GM21576 (cell line): Measurements from ENCODE around the gene EPHB6.

Experiments
- ATAC-seq: cut with Tn5 transposase; IDR thresholded peaks from one replicate; pipeline ENCODE4 v1.9.1; 2021; ENCODE audit warnings: mild to moderate bottlenecking, moderate library complexity; ENCODE audit not compliant: unreplicated experiment

EPHB6 gene

DNA sequence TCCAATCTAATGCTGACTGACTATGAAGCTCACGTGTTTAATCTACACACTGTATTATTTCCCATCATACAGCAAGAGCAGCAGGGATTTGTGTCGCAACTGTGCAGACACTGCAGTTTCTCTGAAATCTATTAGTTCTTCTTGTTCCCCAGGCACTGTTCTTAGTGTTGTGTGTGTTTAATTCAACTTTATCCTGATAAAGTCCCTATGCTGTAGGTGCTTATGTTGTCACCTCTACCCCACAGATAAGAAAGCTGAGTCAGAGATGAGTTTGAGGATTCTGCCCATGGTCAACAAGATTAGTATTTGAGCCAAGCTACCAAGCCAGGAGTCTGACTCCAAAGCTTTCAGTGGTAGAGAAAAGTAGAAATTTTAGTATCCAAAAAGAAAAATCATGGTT lies 22.5 kb upstream of the EPHB6 start:
- no peak for ATAC-seq

DNA sequence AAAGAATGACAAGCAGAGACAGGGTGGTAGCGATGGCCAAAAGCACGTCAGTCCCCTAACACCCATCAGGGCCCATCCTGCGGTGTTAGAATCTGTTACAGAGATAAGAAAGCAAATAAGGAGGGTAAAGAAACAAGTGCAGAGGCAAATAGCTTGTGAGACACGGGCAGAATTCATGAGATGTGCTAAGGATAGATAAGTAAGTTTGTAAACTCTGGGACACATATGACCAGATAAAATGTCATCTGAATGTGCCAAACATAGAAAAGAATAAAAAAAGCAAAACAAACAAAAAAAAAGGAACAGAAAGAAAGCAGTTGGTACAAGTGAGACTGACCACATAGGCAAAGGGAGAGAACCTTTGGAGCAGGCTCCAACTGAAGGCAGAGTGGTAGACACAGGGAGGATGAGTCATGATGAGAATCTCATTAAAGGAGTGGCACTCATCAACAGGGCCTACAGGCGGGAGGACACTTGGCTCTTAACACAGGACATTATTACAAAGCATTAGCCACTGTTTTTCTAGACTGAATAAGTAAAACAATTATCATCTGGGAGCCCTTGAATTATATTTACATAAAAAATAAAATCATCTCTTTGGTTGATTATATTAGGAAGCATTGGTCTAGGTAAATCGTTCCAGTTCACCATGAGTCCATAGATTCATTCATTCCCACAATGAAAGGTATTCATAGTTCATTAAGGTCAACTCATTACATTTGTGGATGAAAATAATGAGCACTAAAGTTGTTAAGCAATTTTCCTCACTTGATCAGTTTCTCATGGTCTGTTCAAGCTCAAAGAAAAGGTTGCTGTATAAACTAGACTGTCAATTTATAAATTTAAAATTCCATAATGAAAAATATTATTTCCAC lies 21.5 kb upstream of the EPHB6 start:
- peak; percentile 88 for ATAC-seq

DNA sequence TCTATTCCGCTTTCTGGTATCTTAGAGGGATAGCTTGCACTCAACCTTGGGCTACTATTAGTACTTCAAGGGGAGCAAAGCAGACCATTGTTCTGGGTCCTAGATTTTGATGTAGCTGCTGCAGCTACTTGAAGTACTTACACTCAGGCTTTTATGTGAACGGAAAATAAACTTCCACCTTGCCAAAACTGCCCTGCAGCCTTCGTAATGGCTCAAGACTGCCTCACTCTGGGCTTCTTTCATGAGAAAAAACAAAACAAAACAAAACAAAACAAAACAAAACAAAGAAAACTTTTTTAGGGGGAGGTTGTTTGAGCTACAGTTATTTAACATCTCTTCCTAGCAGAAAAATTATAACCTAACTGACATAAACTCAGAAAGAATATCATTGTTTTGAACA lies 19.4 kb upstream of the EPHB6 start:
- ATAC-seq = no peak

DNA sequence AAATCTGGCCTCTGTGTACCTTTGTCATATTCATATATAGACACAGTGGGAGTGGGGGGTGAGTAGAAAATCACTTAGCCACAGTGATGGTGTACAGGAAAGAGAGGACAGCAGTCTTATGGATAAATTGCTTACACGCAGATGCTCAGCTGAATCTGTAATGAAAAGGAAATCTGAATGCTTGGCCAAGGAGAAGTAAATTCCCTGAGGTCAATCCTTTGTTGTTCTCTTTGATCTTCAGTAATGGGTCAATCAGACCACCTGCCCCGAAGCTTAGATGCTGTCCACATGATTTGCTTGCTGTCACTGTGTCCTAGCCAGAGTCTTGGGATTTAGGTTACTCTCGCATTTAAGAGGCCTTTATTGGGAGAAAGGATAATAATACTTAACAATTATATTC lies 18.4 kb upstream of the EPHB6 start:
- no peak for ATAC-seq

DNA sequence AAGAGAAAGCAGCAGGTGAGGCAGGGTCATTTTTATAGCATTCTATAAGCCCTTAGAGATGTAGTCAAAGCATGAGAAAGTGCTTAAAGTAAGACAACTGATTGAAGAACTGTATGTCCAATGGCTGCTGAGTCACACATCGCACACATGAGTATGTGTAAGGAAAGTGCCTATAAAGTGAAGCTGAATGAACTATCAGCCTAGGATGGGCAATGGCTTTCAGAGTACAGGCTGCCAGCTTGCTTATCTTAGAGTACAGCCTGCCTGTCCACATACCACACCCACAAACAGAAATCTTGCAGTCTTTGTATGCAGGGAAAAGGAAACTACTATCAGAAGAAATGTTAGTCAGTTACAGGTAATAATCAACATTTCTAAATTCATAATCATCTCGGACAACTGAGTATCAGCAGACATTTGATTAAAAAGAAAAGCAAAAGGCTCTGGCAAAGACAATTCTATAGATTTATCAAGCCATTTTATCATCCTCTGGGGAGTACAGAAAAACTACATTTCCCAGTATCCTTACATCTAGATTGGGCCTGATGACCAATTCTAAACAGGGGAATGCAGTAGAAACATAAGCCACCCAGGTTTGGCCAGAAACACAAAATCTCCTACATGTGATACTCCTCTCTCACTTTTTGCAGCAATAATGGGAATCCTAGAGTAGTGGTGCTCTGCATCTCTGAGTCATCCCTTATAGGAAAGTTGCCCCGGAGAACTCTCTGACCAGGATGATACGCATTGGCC lies 16.2 kb upstream of the EPHB6 start:
- ATAC-seq = no peak

DNA sequence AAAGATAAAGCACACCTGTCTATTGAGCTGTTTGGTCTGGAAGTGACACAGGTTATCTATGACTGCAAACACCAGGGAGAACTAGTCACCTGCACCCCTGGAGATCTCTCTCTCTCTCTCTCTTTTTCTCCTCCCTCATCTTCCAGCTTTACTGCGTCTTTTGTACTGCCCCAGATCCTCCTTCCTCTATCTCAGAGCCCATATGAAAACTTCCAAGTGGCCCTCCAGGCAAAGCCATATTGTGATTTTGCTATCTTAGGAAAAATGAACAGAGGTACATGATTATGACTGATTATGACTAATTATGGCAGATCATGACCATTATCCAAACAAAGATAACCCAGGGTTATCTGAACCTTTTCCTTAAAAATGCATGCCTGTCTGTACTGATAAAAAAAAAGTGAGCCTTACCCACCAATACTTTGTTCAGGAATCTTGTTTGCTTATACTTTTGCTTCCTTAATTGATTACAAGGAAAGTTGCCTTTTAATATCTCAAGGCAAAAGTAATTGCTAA lies 12.6 kb upstream of the EPHB6 start:
- no peak for ATAC-seq

DNA sequence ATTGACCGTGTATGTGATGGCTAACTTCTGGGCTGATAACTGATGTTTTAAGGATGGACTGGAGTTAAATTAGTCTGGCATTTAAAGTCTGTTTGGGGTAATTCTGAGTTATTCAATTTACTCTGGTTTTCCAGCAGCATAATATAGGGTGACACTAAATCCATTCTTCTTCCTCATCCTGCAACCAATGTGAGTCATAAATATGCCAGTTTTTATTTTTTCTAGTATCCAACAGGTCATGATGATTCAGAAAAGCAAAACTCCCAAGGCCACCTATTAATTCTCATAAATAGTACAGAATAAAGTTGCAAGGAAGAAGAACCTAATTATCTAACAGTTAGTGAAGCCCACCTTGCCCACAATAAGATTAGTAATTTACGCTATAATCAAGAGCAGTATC lies 7.5 kb upstream of the EPHB6 start:
- no peak for ATAC-seq

DNA sequence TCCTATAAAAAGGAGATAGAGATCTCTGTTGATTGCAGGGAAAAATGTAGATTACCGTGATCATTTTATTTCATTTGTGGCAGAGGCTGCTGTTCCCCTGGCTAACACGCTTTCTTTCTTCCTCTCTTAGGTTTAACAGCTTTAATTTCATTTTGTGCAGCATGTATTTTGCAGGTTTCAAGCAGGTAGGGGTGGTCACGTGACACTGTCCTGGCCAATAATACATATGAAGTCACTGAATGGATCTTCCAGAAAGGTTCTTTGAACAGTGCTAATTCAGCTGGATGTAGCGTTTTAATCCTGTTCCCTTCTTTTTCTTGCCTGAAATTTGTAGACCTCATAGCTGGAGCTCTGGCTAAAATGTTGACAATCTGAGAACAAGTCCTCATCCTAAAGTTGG lies 3.6 kb upstream of the EPHB6 start:
- ATAC-seq = no peak

DNA sequence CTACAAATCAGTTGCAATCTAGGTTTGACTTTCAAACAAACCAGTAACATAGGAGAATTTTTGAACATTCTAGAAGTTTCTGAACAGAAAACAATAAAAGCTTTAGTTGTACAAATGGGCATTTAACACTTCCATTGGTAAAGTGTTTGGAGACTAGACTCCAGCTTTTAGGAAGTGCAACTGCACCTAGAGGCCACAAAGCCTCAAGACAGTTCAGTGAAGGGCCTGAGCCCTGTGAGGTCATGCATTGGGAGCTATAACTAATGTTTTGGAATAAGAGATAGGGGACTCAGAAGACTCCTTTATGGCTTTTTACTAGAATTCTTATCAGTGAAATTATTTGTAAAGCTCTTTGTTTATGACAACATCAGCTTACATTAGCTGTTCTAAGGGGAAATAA lies 3.0 kb upstream of the EPHB6 start:
- no peak for ATAC-seq

DNA sequence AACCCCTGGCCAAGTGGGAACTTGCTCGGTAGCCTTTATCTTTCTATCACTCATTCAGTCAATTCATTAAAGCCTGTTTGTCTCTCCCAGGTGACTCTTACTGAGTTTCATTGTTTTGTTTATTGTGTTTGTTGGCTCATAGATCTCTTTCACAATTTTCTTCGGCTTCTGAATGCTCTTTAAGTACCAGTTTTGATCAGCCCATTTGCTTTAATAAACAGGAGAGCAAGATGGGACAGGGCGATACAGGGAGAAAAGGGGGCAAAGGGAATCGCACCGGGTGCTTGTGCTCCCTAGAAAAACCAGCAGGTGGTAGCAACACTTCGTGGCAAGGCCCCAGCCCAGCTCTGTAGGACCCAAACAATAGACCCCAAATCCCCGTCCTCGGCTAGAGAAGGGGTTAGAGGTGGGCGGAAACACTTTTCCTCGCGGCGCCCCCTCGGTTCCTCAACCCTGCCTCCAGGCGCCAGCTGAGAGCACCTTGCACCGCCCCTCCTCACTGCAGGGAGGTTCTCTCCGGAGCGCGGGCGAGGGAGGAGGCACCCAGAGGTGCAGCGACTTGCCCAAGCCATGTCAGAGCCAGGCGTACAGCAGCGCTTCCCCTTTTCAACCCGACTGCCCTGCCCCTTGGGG lies 1.0 kb upstream of the EPHB6 start:
- ATAC-seq = peak; percentile 85

DNA sequence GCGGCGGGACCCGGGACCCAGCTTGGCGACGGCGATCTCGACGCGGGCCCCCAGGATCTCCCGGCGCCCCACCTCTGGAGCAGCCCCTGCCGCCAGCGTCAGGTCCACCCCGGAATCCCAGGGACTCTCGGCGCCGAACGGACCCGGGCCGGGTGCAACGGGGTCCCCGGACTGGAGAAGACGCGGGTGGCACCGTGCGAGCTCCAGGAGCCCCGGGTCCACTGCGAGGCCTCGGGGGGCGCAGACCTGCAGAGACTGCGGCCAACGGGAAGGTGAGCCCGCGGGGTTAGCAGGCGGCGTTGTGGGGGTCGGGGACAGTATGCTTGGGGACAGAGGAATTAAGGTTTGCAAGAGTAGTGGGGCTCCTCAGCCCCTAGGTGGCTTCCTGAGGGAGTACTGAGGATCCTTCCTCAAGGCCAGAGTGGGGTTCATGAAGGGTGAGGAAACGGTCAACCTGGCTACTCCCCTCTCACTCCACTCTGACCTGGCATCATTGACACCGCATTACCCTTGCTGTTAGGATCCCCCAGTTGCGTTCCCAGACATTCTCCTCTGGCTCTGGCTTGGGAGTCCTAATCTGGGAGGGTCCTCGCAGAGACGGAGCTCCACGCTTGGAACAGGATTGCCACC lies 353 bp downstream of the EPHB6 start:
- no peak for ATAC-seq

DNA sequence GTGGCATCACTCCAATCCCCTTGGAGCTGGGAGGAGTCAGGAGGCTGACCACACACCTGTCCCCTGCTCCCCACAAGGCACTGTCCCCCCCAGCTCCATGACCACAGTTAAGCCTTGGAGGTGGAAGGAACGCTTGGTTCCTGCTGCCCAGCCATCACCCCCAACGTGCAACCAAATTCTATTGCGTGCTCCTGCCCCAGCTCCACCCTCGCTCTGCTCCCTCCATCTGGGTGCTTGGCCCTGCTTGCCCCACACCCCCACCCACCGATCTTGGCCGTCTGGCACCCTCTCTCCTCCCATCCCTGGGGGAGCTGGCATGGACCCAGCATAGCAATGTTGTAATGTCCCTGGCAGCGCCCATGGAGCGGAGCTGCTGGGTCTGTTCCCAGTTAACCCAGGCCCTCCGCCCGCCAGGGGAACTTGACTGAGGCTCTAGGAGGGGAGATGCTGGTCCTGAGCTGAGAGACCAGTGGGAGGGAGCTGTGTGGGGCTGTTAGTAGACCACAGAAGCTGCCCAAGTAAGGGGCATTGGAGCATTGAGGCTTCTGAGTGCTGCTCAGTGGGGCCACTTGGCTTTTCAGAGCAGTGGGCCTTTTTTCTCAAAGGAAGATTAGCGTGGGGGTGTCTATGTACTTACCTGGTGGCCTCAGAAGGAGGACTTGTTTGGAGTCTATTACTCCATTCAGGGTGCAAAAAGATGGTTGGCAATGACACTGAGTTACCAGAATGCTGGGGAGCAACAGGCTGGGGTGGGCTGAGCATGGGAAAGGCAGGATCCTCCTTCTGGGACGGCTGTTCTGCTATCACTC lies 1.1 kb downstream of the EPHB6 start:
- no peak for ATAC-seq

DNA sequence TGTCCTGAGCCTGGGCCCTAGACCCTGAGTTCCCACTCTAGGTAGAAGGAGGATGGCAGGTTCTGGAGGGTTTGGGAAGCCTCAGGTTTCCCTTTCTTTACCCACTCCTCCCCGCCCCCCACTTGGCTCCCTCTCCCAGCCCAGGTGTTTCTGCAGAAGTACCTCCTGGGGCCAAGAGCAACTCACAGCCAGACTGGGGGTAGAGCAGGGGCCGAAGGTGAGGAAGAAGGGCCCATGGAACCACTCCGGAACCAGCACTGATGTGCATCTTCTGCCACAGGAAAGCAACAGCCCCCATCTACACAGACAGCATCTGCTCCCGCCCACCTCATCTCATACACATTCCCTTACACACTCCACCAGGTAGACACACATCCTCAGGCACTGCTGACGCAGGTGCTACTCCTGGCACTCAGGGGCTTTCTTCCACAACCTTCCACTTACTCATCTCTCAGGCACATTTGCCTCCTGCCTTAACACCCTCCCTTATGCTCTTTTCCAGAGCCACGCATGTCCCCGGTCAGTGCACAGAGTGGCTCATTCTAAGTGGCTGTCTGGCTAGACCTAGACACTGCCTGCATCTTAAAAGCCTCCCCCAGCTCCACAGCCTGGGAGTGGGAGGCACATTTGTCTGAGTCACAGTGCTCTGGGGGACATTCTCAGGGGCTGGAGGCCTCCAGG lies 1.8 kb downstream of the EPHB6 start:
- no peak for ATAC-seq

DNA sequence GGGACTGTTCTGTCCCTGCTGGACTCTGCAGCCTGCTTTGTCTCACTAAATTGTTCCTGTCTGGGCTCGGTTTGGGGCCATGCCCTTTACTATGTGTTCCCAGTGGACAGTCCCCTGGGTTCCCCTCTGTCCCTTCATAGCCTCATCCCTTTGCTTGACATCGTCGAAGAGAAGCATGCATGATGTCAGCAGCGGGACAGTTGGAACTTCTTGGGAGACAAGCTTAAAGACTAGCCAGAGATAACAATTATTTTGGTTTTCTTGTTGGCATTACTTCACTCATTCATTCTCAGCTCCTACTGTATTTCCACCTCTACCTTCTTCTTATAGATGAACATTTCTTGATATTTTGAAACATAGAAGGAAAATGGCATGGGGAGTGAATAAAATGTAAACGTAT lies 2.7 kb downstream of the EPHB6 start:
- ATAC-seq = no peak

DNA sequence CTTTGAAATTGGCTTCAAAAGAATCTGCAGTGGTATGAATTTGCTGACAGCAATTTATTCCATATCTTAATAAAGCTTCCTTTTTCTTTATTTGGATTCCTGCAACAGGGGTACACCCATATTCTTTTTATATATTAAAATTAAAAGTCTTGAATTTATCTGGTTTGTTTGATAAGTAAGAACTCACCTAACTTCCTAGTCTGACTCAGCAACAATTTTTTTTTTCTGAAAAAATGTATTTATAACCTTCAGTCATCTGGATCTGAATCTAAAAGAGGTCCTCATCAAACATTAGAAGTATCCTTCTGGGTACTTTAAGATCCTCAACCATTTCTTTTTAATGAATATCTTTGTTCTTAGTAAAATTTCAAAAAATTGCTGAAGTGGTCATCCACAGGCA lies 4.5 kb downstream of the EPHB6 start:
- no peak for ATAC-seq

DNA sequence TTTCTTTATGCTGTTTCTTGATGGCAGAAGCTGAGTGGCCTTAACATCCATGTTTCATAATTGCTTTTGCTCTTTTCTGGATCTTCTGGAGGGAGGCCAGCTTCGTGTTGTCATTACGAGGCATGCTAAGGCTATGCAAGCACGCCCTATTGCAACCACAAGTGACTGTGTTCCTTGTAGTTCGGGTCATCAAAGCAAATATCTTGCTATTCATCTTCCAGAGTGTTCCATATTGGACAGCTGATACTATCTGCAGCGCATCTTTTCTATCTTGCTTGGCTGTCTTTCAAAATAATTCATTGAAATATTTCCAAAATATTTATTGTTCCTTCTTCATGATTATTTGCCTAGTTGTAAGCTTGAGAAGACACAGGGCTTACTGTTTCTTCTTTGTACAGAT lies 5.0 kb downstream of the EPHB6 start:
- no peak for ATAC-seq

DNA sequence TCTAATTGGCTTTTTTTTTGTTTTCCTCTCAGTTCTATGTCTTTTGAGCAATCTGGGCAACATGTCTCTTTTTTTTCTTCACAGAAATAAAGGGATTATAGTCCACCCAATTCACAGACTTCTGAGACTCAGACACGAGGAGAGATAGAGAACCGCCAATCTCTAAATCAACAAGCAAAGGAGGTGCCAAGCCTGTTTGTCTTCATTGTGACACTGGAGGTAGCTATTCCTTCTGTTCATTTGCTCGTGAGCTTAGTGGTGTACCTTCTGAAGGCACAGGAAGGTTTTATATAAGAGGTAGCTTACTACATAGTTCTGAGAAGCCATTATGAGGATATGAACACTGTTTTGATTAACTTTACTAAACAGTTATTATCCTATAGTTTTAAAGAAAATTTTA lies 6.1 kb downstream of the EPHB6 start:
- ATAC-seq = no peak

DNA sequence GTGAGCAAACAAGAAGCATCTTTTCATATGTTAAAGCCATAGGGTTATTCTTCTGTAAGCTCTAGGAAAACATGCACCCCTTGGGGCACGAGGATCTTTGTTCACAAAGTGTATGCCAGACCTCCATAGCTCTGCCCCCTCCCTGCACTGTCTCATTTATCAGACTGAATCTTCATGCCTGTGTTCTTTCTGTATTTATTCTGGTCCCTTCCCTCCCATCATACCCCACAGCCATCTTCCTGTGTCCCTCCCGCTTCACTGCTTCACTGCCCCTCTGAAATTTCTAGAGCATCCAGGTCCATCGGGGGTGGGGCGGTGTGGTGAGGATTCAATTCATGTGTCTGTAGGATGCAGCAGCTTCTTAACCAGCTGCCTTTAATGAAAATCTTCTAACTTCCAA lies 7.5 kb downstream of the EPHB6 start:
- no peak for ATAC-seq

DNA sequence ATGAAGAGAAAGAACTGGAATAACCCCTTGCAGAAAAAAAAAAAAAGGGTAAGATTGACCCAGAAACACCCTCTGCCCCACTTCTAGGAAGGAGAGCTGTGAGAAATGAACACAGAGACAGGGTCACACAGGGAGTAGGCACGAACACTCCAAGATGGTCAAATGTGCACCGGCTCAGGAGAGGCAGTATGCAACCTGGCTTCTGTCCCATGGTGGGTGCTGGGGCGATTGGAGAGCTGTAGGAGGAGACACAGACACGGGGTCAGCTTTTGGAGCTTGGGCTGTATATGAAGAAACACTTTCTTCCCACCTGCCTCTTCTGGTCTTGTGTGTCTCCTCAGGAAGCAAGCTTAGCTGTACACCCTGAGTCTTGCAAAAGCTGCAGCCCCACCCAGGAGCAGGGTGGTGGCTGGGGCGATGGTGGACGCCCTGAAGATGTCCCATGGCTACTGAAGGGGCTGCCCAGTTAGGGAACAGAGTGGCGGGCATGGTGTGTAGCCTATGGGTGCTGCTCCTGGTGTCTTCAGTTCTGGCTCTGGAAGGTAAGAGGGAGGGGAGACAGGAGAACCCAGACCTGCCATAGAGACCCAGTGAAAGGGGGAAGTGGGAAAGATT lies 8.0 kb downstream of the EPHB6 start:
- ATAC-seq = no peak
